HUDEP-2 (cell line): Measurements from ENCODE around the gene MAN1C1.
"Not testable (repeated sequence)": the region's sequence is repeated elsewhere in the genome, so short reads cannot be mapped to it uniquely, and the experiment has no call there.

Source experiments
- DNase-seq, 76 experiments: peaks; one replicate each; lab custom pipeline; 2025; ENCODE audit not compliant: unreplicated experiment in 76 of 76; lab: John Stamatoyannopoulos, UW

Gene MAN1C1

GRCh38 chr1:25631750-25632485, 15.3 kb downstream of the MAN1C1 start:
- DNase-seq, result no peak

- no peak for DNase-seq
These were observed 17.5 kb downstream of the MAN1C1 start for GRCh38 chr1:25634066-25634465.

- DNase-seq, result no peak
These were observed 18.3 kb downstream of the MAN1C1 start for GRCh38 chr1:25634896-25635295.

- not testable (repeated sequence) for DNase-seq
These were observed 19.6 kb downstream of the MAN1C1 start for GRCh38 chr1:25636141-25636540.

- DNase-seq, result no peak
These were observed 24.2 kb downstream of the MAN1C1 start for GRCh38 chr1:25640646-25641328.

GRCh38 chr1:25641329-25641725, 24.7 kb downstream of the MAN1C1 start:
- no peak for DNase-seq

- no peak for DNase-seq
These were observed 25.5 kb downstream of the MAN1C1 start for GRCh38 chr1:25641931-25642573.

- DNase-seq, result no peak
These were observed 26.1 kb downstream of the MAN1C1 start for GRCh38 chr1:25642574-25643108.

GRCh38 chr1:25643929-25644328, 27.3 kb downstream of the MAN1C1 start:
- no peak for DNase-seq

GRCh38 chr1:25644962-25645361, 28.4 kb downstream of the MAN1C1 start:
- no peak for DNase-seq

- DNase-seq, result no peak
These were observed 29.2 kb downstream of the MAN1C1 start for GRCh38 chr1:25645637-25646400.

- no peak for DNase-seq
These were observed 30.5 kb downstream of the MAN1C1 start for GRCh38 chr1:25647106-25647505.

- DNase-seq, result no peak
These were observed 31.3 kb downstream of the MAN1C1 start for GRCh38 chr1:25647863-25648262.

- no peak for DNase-seq
These were observed 32.3 kb downstream of the MAN1C1 start for GRCh38 chr1:25648681-25649440.

- DNase-seq, result no peak
These were observed 33.1 kb downstream of the MAN1C1 start for GRCh38 chr1:25649505-25650288.

- no peak for DNase-seq
These were observed 33.6 kb downstream of the MAN1C1 start for GRCh38 chr1:25650289-25650576.

GRCh38 chr1:25651036-25651640, 34.5 kb downstream of the MAN1C1 start:
- DNase-seq, result no peak

GRCh38 chr1:25651824-25652741, 35.5 kb downstream of the MAN1C1 start:
- DNase-seq, result no peak
